OCI-LY7 (cell line): ENCODE measurements around the gene RNF207. TPM values are rescaled to one million over a fixed set of nuclear protein-coding genes. Genes with fewer than 3 reads are reported as not detected.

Source experiments
- BruUV-seq: library from RNA; stranded (reverse); fragments of 400-500 nt; replicated peaks from 2 replicates; lab custom pipeline; 2021; lab: Mats Ljungman, UMichigan
- CTCF ChIA-PET: fragments of 300-600 bp; sonication (Branson Sonifier 250); formaldehyde crosslinking; loops from one replicate; lab custom pipeline; 2022; ENCODE audit warnings: antibody characterized with exemption; ENCODE audit not compliant: unreplicated experiment; lab: Charles Lee
- POLR2A ChIA-PET: fragments of 300-600 bp; sonication (Branson Sonifier 250); formaldehyde crosslinking; loops from one replicate; lab custom pipeline; 2022; ENCODE audit warnings: antibody characterized with exemption; lab: Charles Lee
- DNase-seq: peaks from one replicate; pipeline ENCODE4 v3.0.0-alpha.2; 2015; ENCODE audit warnings: low spot score
- H2AFZ ChIP-seq: fragments of 200-600 bp; sonication (generic), shearing (Covaris generic); 2 replicates; pipeline ENCODE4 v1.6.1; 2014; ENCODE audit warnings: mild to moderate bottlenecking, antibody characterized with exemption, low read length, moderate library complexity
- H3K27ac ChIP-seq: fragments of 200-600 bp; sonication (generic); 2 replicates; pipeline ENCODE4 v1.5.1; 2014; ENCODE audit warnings: mixed run types, low read depth, mild to moderate bottlenecking, moderate library complexity, low read length, inconsistent platforms; ENCODE audit not compliant: poor library complexity, severe bottlenecking
- H3K36me3 ChIP-seq: fragments of 200-600 bp; sonication (generic); 2 replicates; pipeline ENCODE4 v1.6.1; 2014; ENCODE audit warnings: mild to moderate bottlenecking, antibody characterized with exemption, low read length, moderate library complexity, mixed read lengths; ENCODE audit not compliant: insufficient read depth
- H3K4me1 ChIP-seq: fragments of 200-600 bp; sonication (generic); 2 replicates; pipeline ENCODE4 v1.5.1; 2014; ENCODE audit warnings: mild to moderate bottlenecking, low read length; ENCODE audit not compliant: insufficient read depth, poor library complexity, severe bottlenecking
- H3K4me2 ChIP-seq: fragments of 200-600 bp; sonication (generic); 2 replicates; pipeline ENCODE4 v1.6.1; 2014; ENCODE audit warnings: mild to moderate bottlenecking, low read length
- H3K4me3 ChIP-seq: fragments of 200-600 bp; sonication (generic); 2 replicates; pipeline ENCODE4 v1.5.1; 2014; ENCODE audit warnings: mild to moderate bottlenecking, low read depth, low read length; ENCODE audit not compliant: poor library complexity, severe bottlenecking
- H3K79me2 ChIP-seq: fragments of 200-600 bp; sonication (generic); 2 replicates; pipeline ENCODE4 v1.6.1; 2016; ENCODE audit warnings: low read depth, mild to moderate bottlenecking, low read length, moderate library complexity, mixed read lengths; ENCODE audit not compliant: insufficient read depth
- H3K9me2 ChIP-seq: fragments of 200-600 bp; sonication (generic); 2 replicates; pipeline ENCODE4 v1.6.1; 2016; ENCODE audit warnings: mild to moderate bottlenecking, low read length, mixed read lengths; ENCODE audit not compliant: insufficient read depth
- H3K9me3 ChIP-seq: fragments of 200-600 bp; sonication (generic); 2 replicates; pipeline ENCODE4 v1.6.1; 2014; ENCODE audit warnings: mild to moderate bottlenecking, mixed run types, low read length, mixed read lengths
- H4K20me1 ChIP-seq: fragments of 200-600 bp; sonication (generic); 2 replicates; pipeline ENCODE4 v1.6.1; 2014; ENCODE audit warnings: mild to moderate bottlenecking, antibody characterized with exemption, low read length, moderate library complexity, mixed read lengths; ENCODE audit not compliant: insufficient read depth
- CTCF ChIP-seq: fragments of 200-600 bp; sonication (generic); conservative IDR thresholded peaks from 2 replicates; pipeline ENCODE4 v1.5.1; 2014; ENCODE audit warnings: mild to moderate bottlenecking, antibody characterized with exemption, low read length, moderate library complexity, mixed read lengths
- EZH2phosphoT487 ChIP-seq: fragments of 200-600 bp; sonication (generic); IDR thresholded peaks from 2 replicates; pipeline ENCODE4 v1.6.1; 2018; ENCODE audit warnings: low read depth, borderline replicate concordance, mild to moderate bottlenecking, mixed run types, antibody characterized with exemption, low read length, moderate library complexity, mixed read lengths
- intact Hi-C: fragments of 100-400 bp; cut with micrococcal nuclease; formaldehyde crosslinking; loops from one replicate; pipeline ENCODE4 v1.10.0; 2022; ENCODE audit not compliant: unreplicated experiment
- total RNA-seq, 2 experiments: library from RNA; depleted of rRNA in 1 of 2; stranded (reverse); fragments of >200 nt in 1 of 2; shearing (Covaris generic) in 1 of 2; gene quantifications; 2 replicates each; pipeline ENCODE4 v1.2.3, GENCODE V29; 2014 to 2022

Gene RNF207
- total RNA-seq, 2 experiments from 2014 or later = not detected

- Histone ChIP-seq H3K27ac (no peak overlapping the region), H4K20me1 (no peaks in the 10 kb centered on the region), H2AFZ (no peak overlapping the region), H3K4me3 (no peak overlapping the region), H3K9me2 (no peaks in the 10 kb centered on the region), H3K9me3 (no peaks in the 10 kb centered on the region), H3K4me1 (peaks cover 4% of the 10 kb centered on the region), H3K36me3 (no peaks in the 10 kb centered on the region), H3K4me2 (no peak overlapping the region), H3K79me2 (no peaks in the 10 kb centered on the region)
- BruUV-seq = no TSS peak
- CTCF ChIA-PET = no interaction called here
- intact Hi-C loops = no loop called here
- TF ChIP-seq CTCF = no peak
- TF ChIP-seq EZH2phosphoT487 = no peak
- no peak for DNase-seq
- POLR2A ChIA-PET = no interaction called here
Measured at GRCh38 chr1:6262555-6263420, 56.9 kb downstream of the RNF207 start.

GRCh38 chr1:6263716-6264115, 57.8 kb downstream of the RNF207 start:
- no TSS peak for BruUV-seq
- Histone ChIP-seq H2AFZ (no peak overlapping the region), H3K4me3 (no peak overlapping the region), H4K20me1 (no peaks in the 10 kb centered on the region), H3K36me3 (no peaks in the 10 kb centered on the region), H3K27ac (no peak overlapping the region), H3K79me2 (no peaks in the 10 kb centered on the region), H3K9me3 (no peaks in the 10 kb centered on the region), H3K4me1 (peaks cover 4% of the 10 kb centered on the region), H3K4me2 (no peak overlapping the region), H3K9me2 (no peaks in the 10 kb centered on the region)
- TF ChIP-seq EZH2phosphoT487 (no peak), CTCF (no peak)
- ChIA-PET CTCF (no interaction called here), POLR2A (no interaction called here)
- DNase-seq = no peak
- intact Hi-C loops = no loop called here

- no peaks in the 10 kb centered on the region for H4K20me1 ChIP-seq
- no peaks in the 10 kb centered on the region for H3K9me3 ChIP-seq
- POLR2A ChIA-PET = no interaction called here
- H3K27ac ChIP-seq = no peak overlapping the region
- H3K79me2 ChIP-seq = no peaks in the 10 kb centered on the region
- no peak overlapping the region for H2AFZ ChIP-seq
- DNase-seq = no peak
- CTCF ChIA-PET = no interaction called here
- H3K9me2 ChIP-seq = no peaks in the 10 kb centered on the region
- intact Hi-C loops = no loop called here
- H3K4me1 ChIP-seq = peaks cover 4% of the 10 kb centered on the region
- TF ChIP-seq EZH2phosphoT487 (no peak), CTCF (no peak)
- no peak overlapping the region for H3K4me3 ChIP-seq
- H3K36me3 ChIP-seq = no peaks in the 10 kb centered on the region
- H3K4me2 ChIP-seq = no peak overlapping the region
- BruUV-seq = no TSS peak
Measured at GRCh38 chr1:6265151-6265550, 59.2 kb downstream of the RNF207 start.
